ENCODE data around the gene GNA14.

DNA sequence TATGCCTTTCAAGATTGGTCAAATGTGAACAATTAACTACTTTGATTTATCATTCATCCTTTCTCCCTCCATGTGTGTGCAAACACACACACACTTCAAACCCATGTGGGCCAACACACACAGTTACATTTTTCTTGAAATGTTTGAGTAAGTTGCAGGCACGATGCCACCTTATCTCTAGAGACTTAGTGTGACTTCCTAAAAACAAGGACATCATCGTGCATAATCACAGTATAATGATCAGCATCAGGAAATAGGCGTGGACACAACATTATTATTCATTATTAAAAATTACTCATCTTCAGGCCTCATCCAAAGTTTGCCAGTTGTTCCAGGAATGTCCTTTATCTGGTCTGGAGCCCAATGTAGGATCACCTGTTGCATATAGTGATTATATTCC is 209.5 kb downstream of the GNA14 start:
- TF ChIP-seq EZH2 (IDR thresholded peaks at IDR 0.05; ENCODE audit: low read depth, low read length, severe bottlenecking) = no peak
- no peak for TF ChIP-seq CHD7 (IDR thresholded peaks at IDR 0.05; ENCODE audit: insufficient replicate concordance, low read length)
- no peak for TF ChIP-seq POLR2A (IDR thresholded peaks at IDR 0.05; ENCODE audit: control extremely low read depth in 1 of 2, low read depth in 2 of 2, low read length in 2 of 2)
- TF ChIP-seq, protein P1, sequence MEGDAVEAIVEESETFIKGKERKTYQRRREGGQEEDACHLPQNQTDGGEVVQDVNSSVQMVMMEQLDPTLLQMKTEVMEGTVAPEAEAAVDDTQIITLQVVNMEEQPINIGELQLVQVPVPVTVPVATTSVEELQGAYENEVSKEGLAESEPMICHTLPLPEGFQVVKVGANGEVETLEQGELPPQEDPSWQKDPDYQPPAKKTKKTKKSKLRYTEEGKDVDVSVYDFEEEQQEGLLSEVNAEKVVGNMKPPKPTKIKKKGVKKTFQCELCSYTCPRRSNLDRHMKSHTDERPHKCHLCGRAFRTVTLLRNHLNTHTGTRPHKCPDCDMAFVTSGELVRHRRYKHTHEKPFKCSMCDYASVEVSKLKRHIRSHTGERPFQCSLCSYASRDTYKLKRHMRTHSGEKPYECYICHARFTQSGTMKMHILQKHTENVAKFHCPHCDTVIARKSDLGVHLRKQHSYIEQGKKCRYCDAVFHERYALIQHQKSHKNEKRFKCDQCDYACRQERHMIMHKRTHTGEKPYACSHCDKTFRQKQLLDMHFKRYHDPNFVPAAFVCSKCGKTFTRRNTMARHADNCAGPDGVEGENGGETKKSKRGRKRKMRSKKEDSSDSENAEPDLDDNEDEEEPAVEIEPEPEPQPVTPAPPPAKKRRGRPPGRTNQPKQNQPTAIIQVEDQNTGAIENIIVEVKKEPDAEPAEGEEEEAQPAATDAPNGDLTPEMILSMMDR (IDR thresholded peaks at IDR 0.05; ENCODE audit: control extremely low read depth in 1 of 3, insufficient read depth in 1 of 3, low read depth in 1 of 3, low read length in 3 of 3) = no peak
- TF ChIP-seq CREB1 (IDR thresholded peaks at IDR 0.05) = no peak
- no peak for TF ChIP-seq SP2 (IDR thresholded peaks at IDR 0.05; ENCODE audit: low read length)
- TF ChIP-seq TCF12 (IDR thresholded peaks at IDR 0.05; ENCODE audit: low read depth, low read length) = no peak
- no peak for TF ChIP-seq TAF1 (IDR thresholded peaks at IDR 0.05; ENCODE audit: low read depth, low read length)
- TF ChIP-seq, protein P2, sequence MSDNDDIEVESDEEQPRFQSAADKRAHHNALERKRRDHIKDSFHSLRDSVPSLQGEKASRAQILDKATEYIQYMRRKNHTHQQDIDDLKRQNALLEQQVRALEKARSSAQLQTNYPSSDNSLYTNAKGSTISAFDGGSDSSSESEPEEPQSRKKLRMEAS (IDR thresholded peaks at IDR 0.05) = no peak
- TF ChIP-seq TEAD4 (IDR thresholded peaks at IDR 0.05; ENCODE audit: low read depth, low read length) = no peak
- no peak for TF ChIP-seq GTF2F1 (IDR thresholded peaks at IDR 0.05; ENCODE audit: borderline replicate concordance, low read depth, low read length)
- no peak for TF ChIP-seq SP1 (IDR thresholded peaks at IDR 0.05; ENCODE audit: low read depth, low read length)
- no peak for TF ChIP-seq CBX5 (IDR thresholded peaks at IDR 0.05; ENCODE audit: low read depth, low read length)

Measured in H1 (cell line).